EH (cell line): ENCODE results near the gene ARAP2.

Experiments
- DNase-seq: peaks from one replicate; pipeline ENCODE4 v3.0.0-alpha.2; 2015; ENCODE audit warnings: low read depth

Gene ARAP2

GRCh38 chr4:36099509-36099908, 144.8 kb downstream of the ARAP2 start:
- no peak for DNase-seq

- DNase-seq, result no peak
Observed at GRCh38 chr4:36094995-36095394, 149.3 kb downstream of the ARAP2 start.

GRCh38 chr4:36091997-36092396, 152.3 kb downstream of the ARAP2 start:
- DNase-seq, result no peak

GRCh38 chr4:36088542-36088941, 155.8 kb downstream of the ARAP2 start:
- no peak for DNase-seq

- no peak for DNase-seq
Observed at GRCh38 chr4:36086261-36086786, 158.0 kb downstream of the ARAP2 start.

- no peak for DNase-seq
Observed at GRCh38 chr4:36082817-36083216, 161.5 kb downstream of the ARAP2 start.

- no peak for DNase-seq
Observed at GRCh38 chr4:36081185-36081584, 163.1 kb downstream of the ARAP2 start.

- no peak for DNase-seq
Observed at GRCh38 chr4:36079666-36080065, 164.6 kb downstream of the ARAP2 start.

- DNase-seq, result no peak
Observed at GRCh38 chr4:36078319-36078718, 166.0 kb downstream of the ARAP2 start.

GRCh38 chr4:36072529-36072928, 171.8 kb downstream of the ARAP2 start:
- no peak for DNase-seq

- DNase-seq, result no peak
Observed at GRCh38 chr4:36067116-36067515, 177.2 kb downstream of the ARAP2 start.

- no peak for DNase-seq
Observed at GRCh38 chr4:36065274-36065871, 178.9 kb downstream of the ARAP2 start.

GRCh38 chr4:36064117-36064516, 180.2 kb downstream of the ARAP2 start:
- no peak for DNase-seq

GRCh38 chr4:36056136-36056535, 188.2 kb downstream of the ARAP2 start:
- no peak for DNase-seq

- no peak for DNase-seq
Observed at GRCh38 chr4:36054694-36055422, 189.5 kb downstream of the ARAP2 start.

- DNase-seq, result no peak
Observed at GRCh38 chr4:36053930-36054329, 190.4 kb downstream of the ARAP2 start.

- DNase-seq, result no peak
Observed at GRCh38 chr4:36051634-36052033, 192.7 kb downstream of the ARAP2 start.

GRCh38 chr4:36046026-36046425, 198.3 kb downstream of the ARAP2 start:
- no peak for DNase-seq

- no peak for DNase-seq
Observed at GRCh38 chr4:36043901-36044300, 200.4 kb downstream of the ARAP2 start.

- no peak for DNase-seq
Observed at GRCh38 chr4:36043241-36043640, 201.1 kb downstream of the ARAP2 start.

- no peak for DNase-seq
Observed at GRCh38 chr4:36042122-36042970, 202.0 kb downstream of the ARAP2 start.

- no peak for DNase-seq
Observed at GRCh38 chr4:36041340-36041739, 203.0 kb downstream of the ARAP2 start.

GRCh38 chr4:36039026-36039425, 205.3 kb downstream of the ARAP2 start:
- DNase-seq, result no peak
